ENCODE measurements around the gene LRRK1.

LRRK1 gene

GRCh38 chr15:100931143-100931890 lies 12.2 kb downstream of the LRRK1 start:
- no peak for DNase-seq (ENCODE audit: low read depth in 1 of 2, low spot score in 1 of 2)

GRCh38 chr15:100932676-100933348 lies 13.7 kb downstream of the LRRK1 start:
- no peak for DNase-seq (ENCODE audit: low read depth in 1 of 2, low spot score in 1 of 2)

- DNase-seq (ENCODE audit: low read depth in 1 of 2, low spot score in 1 of 2), result no peak
Observed at GRCh38 chr15:100934166-100934565, 15.0 kb downstream of the LRRK1 start.

GRCh38 chr15:100934726-100935125 lies 15.6 kb downstream of the LRRK1 start:
- DNase-seq (ENCODE audit: low read depth in 1 of 2, low spot score in 1 of 2), result no peak

- no peak for DNase-seq (ENCODE audit: low read depth in 1 of 2, low spot score in 1 of 2)
Observed at GRCh38 chr15:100937171-100937570, 18.0 kb downstream of the LRRK1 start.

- no peak for DNase-seq (ENCODE audit: low read depth in 1 of 2, low spot score in 1 of 2)
Observed at GRCh38 chr15:100939791-100940190, 20.6 kb downstream of the LRRK1 start.

GRCh38 chr15:100940767-100941379 lies 21.7 kb downstream of the LRRK1 start:
- DNase-seq (ENCODE audit: low read depth in 1 of 2, low spot score in 1 of 2), result no peak

GRCh38 chr15:100941536-100941935 lies 22.4 kb downstream of the LRRK1 start:
- no peak for DNase-seq (ENCODE audit: low read depth in 1 of 2, low spot score in 1 of 2)

GRCh38 chr15:100942656-100943425 lies 23.7 kb downstream of the LRRK1 start:
- DNase-seq (ENCODE audit: low read depth in 1 of 2, low spot score in 1 of 2), result no peak

- DNase-seq (ENCODE audit: low read depth in 1 of 2, low spot score in 1 of 2), result no peak
Observed at GRCh38 chr15:100944244-100944895, 25.2 kb downstream of the LRRK1 start.

GRCh38 chr15:100944986-100945385 lies 25.8 kb downstream of the LRRK1 start:
- no peak for DNase-seq (ENCODE audit: low read depth in 1 of 2, low spot score in 1 of 2)

GRCh38 chr15:100947760-100948429 lies 28.7 kb downstream of the LRRK1 start:
- no peak for DNase-seq (ENCODE audit: low read depth in 1 of 2, low spot score in 1 of 2)

GRCh38 chr15:100948430-100948762 lies 29.2 kb downstream of the LRRK1 start:
- no peak for DNase-seq (ENCODE audit: low read depth in 1 of 2, low spot score in 1 of 2)

GRCh38 chr15:100949691-100950090 lies 30.5 kb downstream of the LRRK1 start:
- DNase-seq (ENCODE audit: low read depth in 1 of 2, low spot score in 1 of 2), result no peak

GRCh38 chr15:100951965-100952364 lies 32.8 kb downstream of the LRRK1 start:
- no peak for DNase-seq (ENCODE audit: low read depth in 1 of 2, low spot score in 1 of 2)

GRCh38 chr15:100952566-100952965 lies 33.4 kb downstream of the LRRK1 start:
- no peak for DNase-seq (ENCODE audit: low read depth in 1 of 2, low spot score in 1 of 2)

- no peak for DNase-seq (ENCODE audit: low read depth in 1 of 2, low spot score in 1 of 2)
Observed at GRCh38 chr15:100958326-100959065, 39.3 kb downstream of the LRRK1 start.

- no peak for DNase-seq (ENCODE audit: low read depth in 1 of 2, low spot score in 1 of 2)
Observed at GRCh38 chr15:100959066-100960050, 40.2 kb downstream of the LRRK1 start.

- no peak for DNase-seq (ENCODE audit: low read depth in 1 of 2, low spot score in 1 of 2)
Observed at GRCh38 chr15:100966997-100967396, 47.8 kb downstream of the LRRK1 start.

All from activated CD4-positive, alpha-beta T cell treated with anti-CD3 and anti-CD28 coated beads, Interleukin-2, amount 50 U/mL, for 24 hours (primary cell).